HG03045 (cell line): ENCODE results near the gene SYDE2.

Experiments
- ATAC-seq: cut with Tn5 transposase; IDR thresholded peaks from one replicate; pipeline ENCODE4 v1.9.1; 2021; ENCODE audit warnings: mild to moderate bottlenecking, moderate library complexity; ENCODE audit not compliant: unreplicated experiment

SYDE2 gene

DNA sequence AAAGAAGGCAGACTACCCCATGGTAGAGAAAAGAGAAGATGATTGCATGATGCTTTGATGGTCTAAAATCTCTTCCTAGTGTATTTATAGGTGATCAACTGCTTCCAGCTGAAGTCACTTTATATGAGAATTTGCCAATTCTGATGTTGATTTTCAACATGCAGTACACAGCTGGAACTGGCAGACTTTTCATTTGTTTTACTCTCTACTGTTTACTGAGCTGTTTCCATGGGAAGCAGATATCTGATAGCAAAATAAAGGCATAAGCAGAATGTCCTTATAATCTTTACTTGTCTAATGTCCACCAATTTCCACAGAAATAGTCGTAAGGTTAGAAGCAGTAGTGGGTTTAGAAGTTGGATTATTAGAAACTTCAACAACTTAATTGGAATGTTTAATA lies 74.9 kb downstream of the SYDE2 start:
- no peak for ATAC-seq

DNA sequence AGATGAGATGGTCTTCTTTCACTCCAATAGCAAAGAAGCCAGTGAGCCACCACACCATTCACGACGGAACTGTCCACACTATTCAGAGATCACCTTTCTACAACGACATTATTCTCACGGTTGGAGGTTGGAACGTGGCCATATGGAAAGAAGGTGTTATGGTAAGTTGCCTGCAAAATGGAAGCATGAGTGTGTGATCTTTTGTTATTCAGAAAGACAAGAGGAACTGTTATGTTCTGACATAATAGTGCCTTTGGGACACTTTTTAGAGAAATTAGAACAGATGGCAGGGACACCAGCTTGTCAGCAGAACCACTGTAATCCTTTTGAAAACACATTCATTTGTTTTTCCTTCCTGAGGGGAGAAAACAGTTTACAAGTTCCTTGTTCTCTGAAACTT lies 76.7 kb downstream of the SYDE2 start:
- no peak for ATAC-seq

DNA sequence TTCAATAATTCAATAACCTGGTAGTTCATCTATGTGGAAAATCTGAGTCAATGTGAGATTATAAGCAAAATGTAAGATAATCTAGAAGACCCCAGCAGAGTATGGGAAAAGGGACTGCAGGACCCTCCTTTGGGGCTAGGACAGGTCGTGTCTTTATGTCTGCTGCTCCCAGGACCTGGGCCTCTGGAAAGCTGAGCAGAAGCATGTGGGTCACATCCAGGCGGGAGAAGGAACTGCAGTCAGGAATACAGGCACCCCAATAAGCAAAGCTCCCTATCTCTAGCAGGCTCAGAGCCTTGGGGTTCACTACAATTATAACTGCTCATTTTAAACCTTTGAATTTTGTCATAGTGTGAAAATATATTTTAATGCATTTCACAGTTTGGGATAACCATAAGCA lies 78.6 kb downstream of the SYDE2 start:
- ATAC-seq, result no peak

DNA sequence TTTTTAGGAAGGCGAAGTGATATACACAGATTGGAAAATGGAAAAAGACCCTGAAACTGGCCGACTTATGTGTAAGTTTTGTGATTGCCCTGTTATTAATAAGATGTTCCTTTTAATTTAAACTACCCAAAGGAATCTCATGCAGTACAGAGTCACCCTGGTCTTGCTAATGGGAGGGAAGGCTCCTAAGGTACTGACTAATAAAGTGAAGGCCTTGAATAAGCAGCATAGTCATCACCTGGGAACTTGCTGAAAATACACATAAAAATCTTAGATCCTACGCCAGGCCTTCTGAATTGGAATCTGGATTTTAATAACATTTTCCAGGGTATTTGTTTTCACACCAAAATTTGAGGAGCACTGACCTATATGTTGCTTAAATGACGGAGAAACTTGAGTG lies 79.1 kb downstream of the SYDE2 start:
- ATAC-seq, result no peak

DNA sequence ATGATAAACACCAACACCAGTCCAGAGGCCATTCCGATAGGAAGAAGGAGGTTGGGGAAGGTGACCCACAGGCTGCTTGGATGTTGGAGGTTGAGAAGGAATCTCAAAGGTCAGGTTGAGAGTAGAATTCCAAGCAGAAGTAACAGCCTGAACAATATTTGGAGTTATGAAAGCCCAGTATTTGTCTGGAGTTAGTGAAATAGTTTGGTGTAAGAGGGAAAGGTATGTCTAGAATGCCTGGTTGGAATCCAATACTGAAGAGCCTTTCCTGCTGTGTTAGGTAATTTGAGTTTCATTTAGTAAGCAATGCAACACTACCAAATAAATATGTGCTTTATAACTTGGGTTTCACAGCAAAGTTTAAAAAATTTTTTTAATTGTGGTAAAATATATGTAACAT lies 82.1 kb downstream of the SYDE2 start:
- ATAC-seq, result no peak

DNA sequence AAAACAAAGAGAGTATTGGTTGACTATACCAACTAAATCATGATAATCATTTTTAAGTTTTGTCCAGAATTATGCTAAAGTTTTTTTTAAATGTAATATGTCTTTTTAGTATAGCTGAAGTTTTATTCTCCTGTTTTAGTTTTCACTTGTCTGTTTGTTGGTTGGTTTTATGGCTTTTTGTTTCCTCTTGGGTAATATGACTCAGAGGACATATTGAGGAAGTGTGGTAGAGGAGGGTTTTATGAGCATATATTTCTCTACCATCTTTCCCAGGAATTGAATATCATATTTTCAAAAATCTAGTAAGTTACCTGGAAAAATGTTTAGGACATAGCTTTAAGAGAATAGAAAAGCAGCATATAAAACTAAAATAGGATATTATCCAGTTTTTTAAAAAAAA lies 84.0 kb downstream of the SYDE2 start:
- no peak for ATAC-seq

DNA sequence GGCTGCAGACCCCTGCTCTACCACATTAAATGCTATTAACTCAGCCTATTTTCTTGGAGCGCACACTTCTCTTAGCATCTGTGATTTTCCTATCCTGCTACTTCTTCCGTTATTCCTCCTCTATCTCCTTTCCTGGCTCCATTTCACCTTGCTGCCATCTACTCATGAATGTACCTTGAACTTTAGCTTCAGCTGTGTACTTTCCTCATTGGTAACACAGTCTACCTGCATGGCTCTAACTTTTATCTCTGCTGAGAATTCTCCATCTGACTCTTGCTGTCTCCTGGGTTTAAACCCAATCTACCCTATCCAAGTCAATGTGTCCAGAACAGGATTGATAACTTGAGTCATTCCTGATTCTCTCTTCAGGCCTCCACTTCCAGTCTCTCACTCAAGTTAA lies 84.9 kb downstream of the SYDE2 start:
- no peak for ATAC-seq

DNA sequence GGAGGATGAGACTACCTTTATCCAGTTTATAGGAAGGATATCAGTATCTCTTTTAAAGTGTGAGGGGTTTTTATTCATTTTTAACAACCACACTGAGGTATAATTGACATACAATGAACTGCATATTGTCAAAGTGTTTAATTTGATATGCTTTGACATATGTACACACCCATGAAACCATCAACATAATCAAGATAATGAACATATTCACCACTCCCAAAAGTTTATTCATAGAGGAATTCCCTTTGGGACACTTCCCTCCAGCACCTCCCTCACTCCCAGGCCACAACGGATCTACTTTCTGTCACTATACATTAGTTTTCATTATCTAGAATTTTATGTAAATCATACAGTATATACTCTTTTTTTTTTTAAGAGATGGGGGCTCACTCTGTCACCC lies 89.1 kb downstream of the SYDE2 start:
- no peak for ATAC-seq

DNA sequence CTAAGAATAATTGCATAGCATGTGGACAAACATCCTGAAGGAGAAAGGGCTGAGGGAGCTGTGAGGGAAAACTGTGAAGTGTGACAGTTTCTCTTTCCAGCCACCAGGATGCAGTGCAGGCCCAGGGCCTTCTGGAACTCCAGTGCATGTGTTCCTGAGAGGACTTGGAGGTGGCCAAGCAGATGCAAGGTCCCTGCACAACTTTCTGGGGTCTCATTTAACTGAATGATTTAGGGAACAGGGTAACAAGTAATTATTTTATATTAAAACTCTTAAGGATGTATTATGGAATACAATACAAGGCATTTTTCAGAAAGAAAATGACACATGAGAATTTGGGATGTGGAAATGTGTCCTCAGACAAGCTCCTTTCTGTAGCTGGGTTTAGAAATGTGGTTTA lies 91.3 kb downstream of the SYDE2 start:
- no peak for ATAC-seq
